GM19372 (cell line): ENCODE measurements around the gene TUBE1.
"Not testable (repeated sequence)": the region's sequence is repeated elsewhere in the genome, so short reads cannot be mapped to it uniquely, and the experiment has no call there.

Experiments used
- ATAC-seq: cut with Tn5 transposase; IDR thresholded peaks from one replicate; pipeline ENCODE4 v1.9.1; 2021; ENCODE audit warnings: mild to moderate bottlenecking, low read depth, moderate library complexity; ENCODE audit not compliant: unreplicated experiment

The TUBE1 gene

DNA sequence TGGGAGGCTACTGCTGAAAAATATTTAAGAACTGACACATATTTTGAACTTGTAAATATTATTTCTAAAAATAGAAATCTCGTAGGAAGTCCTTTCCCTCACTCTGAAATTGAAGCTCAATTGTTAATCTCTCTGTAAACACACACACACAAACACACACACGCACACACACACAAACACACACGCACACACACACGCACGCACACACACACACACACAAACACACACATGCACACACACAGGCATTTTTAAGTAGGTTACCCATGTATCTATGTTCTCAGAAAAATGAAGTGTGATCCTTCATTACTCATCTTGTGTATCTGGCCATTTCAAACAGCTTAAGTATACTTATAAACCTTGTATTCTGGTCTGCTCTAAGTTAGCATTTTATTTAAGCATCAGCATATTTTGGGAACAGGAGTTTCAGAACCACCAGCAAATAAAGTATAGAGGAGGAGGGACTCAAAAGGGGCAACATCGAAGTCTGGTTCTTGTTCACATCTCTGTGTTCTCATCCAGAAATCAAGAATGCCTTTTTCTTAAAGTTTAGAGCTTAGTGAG is 21.8 kb downstream of the TUBE1 start:
- no peak for ATAC-seq

DNA sequence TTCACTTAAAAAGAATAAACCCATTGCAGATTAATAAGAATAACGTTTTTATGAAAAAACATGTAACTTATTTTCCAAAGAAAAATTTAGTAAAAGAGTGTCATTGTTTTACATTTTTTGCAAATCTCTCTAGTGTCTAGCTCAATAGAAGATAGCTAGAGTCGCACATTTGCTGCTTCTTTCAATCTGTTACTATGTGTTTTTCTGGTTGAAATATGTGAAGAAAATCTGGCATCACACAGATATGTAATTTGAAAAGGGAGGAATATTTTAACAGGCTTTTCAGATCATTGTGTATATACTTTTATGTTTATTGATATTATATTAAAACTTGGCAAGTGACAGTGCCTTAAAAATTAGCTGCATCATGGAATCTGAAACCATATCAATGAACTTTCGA is 24.3 kb downstream of the TUBE1 start:
- ATAC-seq, result no peak

GRCh38 chr6:112061605-112062004 is 25.7 kb downstream of the TUBE1 start:
- no peak for ATAC-seq

- ATAC-seq, result no peak
These were observed 28.8 kb downstream of the TUBE1 start for GRCh38 chr6:112058243-112059032.

- no peak for ATAC-seq
These were observed 32.6 kb downstream of the TUBE1 start for GRCh38 chr6:112054555-112055190.

GRCh38 chr6:112054001-112054400 is 33.3 kb downstream of the TUBE1 start, which contains the start of gene CCN6:
TSS of gene CCN6 (plus strand) at chr6:112054104. CDS start at chr6:112054358, 254 bp downstream.
- no peak for ATAC-seq

GRCh38 chr6:112051251-112051740 is 36.0 kb downstream of the TUBE1 start:
- ATAC-seq, result not testable (repeated sequence)

GRCh38 chr6:112050429-112050828 is 36.9 kb downstream of the TUBE1 start:
- no peak for ATAC-seq

- no peak for ATAC-seq
These were observed 37.3 kb downstream of the TUBE1 start for GRCh38 chr6:112049996-112050395.

DNA sequence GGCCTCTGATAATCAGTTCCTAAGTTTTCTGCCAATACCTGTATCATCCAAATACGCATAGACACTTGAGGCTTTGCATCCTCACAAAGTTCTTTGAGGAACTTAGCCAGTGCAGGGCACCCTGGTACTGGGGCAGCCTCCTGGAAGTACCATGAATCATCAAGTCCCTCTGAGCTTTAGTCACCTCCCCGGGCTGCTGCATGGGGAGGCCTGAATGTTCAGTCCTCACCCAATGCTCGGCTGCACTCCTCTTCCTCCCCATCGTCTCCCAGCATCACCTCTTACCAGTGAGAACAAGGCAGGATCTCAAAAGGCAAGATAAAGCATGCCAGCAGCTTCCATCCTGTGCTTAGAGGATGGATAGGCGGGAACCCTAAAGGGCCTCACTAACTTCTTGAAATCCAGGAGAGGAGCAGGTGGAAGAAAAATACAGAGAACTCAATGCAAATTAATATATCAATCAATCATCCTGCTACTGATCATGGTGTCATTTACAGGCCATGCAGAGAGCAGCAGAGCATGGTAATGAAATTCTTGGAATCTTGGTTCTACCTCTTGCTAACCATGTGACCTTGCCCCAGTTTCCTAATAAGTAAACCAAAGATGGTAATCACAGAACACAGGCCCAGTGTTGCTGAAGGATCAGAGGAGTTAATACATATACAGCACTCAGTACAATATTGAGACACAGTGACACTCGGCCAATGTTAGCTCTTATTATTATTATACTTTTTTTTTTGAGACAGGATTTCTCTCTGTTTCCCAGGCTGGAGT is 38.1 kb downstream of the TUBE1 start:
- ATAC-seq, result no peak

GRCh38 chr6:112047523-112047922 is 39.8 kb downstream of the TUBE1 start:
- not testable (repeated sequence) for ATAC-seq

DNA sequence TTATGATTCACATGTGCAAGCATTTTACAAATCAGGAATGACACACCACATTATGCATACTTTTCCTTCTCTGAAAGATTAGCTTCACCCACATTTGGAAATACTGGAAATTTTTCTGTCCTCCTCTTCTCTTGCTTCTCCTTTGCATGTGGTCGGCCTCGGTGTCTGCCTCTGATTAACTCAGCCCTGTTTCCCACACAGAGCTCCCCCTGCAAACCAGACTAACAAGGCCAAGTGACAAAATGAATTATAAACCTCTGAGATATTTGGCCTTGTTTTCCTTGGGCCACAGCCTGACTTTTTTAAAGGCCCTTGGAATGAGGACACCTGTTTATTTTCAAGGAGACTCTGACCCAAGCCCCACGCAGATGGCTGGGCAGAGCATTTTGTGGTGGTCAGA is 42.4 kb downstream of the TUBE1 start:
- ATAC-seq, result no peak

GRCh38 chr6:112044196-112044595 is 43.1 kb downstream of the TUBE1 start:
- ATAC-seq, result no peak

- ATAC-seq, result peak; percentile 87
These were observed 44.0 kb downstream of the TUBE1 start for GRCh38 chr6:112043032-112044007.

GRCh38 chr6:112041535-112041934 is 45.7 kb downstream of the TUBE1 start:
- ATAC-seq, result no peak

DNA sequence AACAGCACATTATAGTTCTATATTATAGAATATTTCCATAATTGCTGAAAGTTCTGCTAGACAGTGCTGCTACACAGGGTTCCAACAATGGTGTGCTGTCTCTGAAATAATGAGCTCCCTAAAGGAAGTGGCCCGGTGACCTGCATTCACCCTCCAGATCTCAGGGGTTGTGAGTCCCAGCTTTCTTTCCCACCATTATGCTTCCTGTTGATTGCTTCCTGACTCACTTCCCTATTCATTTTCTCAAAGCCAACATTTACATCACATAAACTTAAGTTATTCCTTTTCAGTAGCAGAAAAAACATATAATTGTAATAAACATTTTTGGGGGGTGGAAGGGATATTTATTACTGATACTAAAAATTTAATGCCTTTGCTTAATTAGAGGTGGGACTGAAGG is 46.3 kb downstream of the TUBE1 start:
- ATAC-seq, result no peak

- ATAC-seq, result no peak
These were observed 47.9 kb downstream of the TUBE1 start for GRCh38 chr6:112039431-112039770.

DNA sequence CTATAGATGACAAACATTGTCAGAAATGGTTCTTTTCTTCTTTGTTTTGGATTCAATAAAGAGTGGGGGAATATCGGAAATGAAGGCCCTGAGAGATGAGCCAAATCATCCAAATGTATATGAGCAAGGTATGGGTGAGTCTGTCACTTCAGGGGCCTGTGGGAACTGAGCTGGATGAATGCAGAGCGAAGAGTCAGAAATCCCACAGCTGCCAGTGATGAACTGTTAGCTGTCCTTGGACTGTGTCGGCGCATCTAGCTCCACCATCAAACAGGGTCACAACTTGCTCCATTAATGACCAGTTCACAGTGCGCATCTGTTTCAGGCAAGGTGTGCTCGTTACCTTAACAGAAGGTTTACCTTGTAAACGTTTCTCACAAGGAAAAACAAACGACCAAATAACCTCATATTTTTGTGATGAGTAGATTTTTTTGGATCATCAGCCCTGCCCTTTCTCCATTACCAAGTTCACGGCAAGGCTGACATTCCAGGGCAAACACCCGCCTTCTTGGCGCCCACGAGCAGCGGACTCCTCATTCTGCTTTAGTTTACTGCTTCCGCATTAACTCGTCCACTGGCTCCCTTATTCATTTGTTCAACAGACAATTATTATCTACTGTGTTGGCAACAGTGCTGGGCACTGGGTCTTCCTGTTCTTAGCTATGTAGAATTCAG is 48.4 kb downstream of the TUBE1 start:
- ATAC-seq, result no peak

GRCh38 chr6:112038268-112038667 is 49.0 kb downstream of the TUBE1 start:
- no peak for ATAC-seq
